ENCODE results near the gene UTP18. TPM values are rescaled to one million over a fixed set of nuclear protein-coding genes. Genes with fewer than 3 reads are reported as not detected.
"Not testable (repeated sequence)": the region's sequence is repeated elsewhere in the genome, so short reads cannot be mapped to it uniquely, and the experiment has no call there.

Gene UTP18
- total RNA-seq, 1 experiment from 2014 or later, result 68.8 TPM

DNA sequence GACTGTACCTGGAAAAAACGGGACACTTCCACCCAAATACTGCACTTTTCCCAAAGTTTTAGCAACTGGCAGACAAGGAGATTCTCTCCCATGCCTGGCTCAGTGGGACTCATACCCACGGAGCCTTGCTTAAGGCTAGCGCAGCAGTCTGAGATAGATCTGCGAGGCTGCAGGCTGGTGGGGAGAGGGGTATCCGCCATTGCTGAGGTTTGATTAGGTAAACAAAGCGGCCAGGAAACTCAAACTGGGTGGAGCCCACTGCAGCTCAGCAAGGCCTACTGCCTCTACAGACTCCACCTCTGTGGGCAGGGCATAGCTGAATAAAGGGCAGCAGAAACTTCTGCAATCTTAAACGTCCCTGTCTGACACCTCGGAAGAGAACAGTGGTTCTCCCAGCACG is 44.8 kb downstream of the UTP18 start (continued):
- TF ChIP-seq, protein P1, sequence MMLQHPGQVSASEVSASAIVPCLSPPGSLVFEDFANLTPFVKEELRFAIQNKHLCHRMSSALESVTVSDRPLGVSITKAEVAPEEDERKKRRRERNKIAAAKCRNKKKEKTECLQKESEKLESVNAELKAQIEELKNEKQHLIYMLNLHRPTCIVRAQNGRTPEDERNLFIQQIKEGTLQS (CRISPR knock-in tag; conservative IDR thresholded peaks at IDR 0.05), result no peak

DNA sequence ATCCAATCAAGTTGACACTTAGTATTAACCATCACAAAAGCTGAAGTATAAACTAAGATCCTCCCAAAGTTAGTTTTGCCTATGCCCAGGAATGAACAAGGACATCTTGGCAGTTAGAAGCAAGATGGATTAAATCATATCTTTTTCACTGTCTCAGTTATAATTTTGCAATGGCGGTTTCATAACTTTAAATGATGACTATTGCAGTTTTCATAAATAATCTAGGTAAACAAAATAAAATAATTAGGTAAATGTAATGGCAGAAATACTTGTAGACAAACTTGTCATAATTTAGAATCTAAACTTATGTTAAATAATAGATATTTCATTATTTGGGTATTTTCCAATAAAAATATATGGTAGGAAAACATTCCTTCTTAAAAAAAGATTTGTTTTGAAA is 51.7 kb downstream of the UTP18 start:
- H3K4me1 Mint-ChIP-seq; ATAC-seq; POLR2A ChIA-PET; H3K27ac Mint-ChIP-seq; CTCF ChIA-PET; H3K4me3 Mint-ChIP-seq; DNase-seq (ENCODE audit: low spot score): not testable (repeated sequence)
- Mint-ChIP-seq H3K9me3 (peaks cover 56% of the 10 kb centered on the region), H3K27me3 (ENCODE audit: low read depth) (peaks cover 17% of the 10 kb centered on the region), H3K36me3 (peaks cover 32% of the 10 kb centered on the region)

DNA sequence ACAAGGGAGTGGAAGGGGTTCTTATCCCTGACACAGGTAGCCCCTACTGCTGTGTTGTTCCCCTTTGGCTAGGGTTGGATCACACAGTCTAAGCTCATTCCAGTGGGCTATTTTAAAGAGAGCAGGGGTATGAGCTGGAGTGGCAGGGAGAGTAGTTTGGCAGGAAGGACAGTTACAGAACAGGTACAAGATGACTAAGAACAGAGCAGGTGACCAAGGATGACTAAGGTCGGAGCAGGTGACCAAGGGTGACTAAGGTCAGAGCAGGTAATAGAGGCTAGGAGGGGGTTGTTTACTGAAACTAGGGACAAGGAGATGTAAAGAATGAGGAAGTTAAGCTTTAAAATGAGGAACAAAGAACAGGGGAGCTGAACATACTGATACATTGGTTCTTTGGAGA is 58.8 kb downstream of the UTP18 start:
- Mint-ChIP-seq H3K4me3 (no peak overlapping the region), H3K4me1 (peaks cover 2% of the 10 kb centered on the region; the same call in 1 of the 2 replicates), H3K27me3 (ENCODE audit: low read depth) (peaks cover 8% of the 10 kb centered on the region; the same call in 1 of the 2 replicates), H3K36me3 (peaks cover 29% of the 10 kb centered on the region), H3K27ac (no peak overlapping the region), H3K9me3 (peaks cover 42% of the 10 kb centered on the region)
- DNase-seq (ENCODE audit: low spot score) (no peak), ATAC-seq (no peak)
- CTCF ChIA-PET, result interaction anchor here (2.3 kb wide), 1 partner anchor 21 kb away, joined by 11 read pairs; no protein-coding TSS in a partner anchor
- POLR2A ChIA-PET, result no interaction called here
- TF ChIP-seq, protein P2, sequence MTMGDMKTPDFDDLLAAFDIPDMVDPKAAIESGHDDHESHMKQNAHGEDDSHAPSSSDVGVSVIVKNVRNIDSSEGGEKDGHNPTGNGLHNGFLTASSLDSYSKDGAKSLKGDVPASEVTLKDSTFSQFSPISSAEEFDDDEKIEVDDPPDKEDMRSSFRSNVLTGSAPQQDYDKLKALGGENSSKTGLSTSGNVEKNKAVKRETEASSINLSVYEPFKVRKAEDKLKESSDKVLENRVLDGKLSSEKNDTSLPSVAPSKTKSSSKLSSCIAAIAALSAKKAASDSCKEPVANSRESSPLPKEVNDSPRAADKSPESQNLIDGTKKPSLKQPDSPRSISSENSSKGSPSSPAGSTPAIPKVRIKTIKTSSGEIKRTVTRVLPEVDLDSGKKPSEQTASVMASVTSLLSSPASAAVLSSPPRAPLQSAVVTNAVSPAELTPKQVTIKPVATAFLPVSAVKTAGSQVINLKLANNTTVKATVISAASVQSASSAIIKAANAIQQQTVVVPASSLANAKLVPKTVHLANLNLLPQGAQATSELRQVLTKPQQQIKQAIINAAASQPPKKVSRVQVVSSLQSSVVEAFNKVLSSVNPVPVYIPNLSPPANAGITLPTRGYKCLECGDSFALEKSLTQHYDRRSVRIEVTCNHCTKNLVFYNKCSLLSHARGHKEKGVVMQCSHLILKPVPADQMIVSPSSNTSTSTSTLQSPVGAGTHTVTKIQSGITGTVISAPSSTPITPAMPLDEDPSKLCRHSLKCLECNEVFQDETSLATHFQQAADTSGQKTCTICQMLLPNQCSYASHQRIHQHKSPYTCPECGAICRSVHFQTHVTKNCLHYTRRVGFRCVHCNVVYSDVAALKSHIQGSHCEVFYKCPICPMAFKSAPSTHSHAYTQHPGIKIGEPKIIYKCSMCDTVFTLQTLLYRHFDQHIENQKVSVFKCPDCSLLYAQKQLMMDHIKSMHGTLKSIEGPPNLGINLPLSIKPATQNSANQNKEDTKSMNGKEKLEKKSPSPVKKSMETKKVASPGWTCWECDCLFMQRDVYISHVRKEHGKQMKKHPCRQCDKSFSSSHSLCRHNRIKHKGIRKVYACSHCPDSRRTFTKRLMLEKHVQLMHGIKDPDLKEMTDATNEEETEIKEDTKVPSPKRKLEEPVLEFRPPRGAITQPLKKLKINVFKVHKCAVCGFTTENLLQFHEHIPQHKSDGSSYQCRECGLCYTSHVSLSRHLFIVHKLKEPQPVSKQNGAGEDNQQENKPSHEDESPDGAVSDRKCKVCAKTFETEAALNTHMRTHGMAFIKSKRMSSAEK (CRISPR knock-in tag; IDR thresholded peaks at IDR 0.05; ENCODE audit: borderline replicate concordance), result no peak
- TF ChIP-seq, protein P3, sequence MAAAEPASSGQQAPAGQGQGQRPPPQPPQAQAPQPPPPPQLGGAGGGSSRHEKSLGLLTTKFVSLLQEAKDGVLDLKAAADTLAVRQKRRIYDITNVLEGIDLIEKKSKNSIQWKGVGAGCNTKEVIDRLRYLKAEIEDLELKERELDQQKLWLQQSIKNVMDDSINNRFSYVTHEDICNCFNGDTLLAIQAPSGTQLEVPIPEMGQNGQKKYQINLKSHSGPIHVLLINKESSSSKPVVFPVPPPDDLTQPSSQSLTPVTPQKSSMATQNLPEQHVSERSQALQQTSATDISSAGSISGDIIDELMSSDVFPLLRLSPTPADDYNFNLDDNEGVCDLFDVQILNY (CRISPR knock-in tag; IDR thresholded peaks at IDR 0.05), result no peak
- TF ChIP-seq, protein P4, sequence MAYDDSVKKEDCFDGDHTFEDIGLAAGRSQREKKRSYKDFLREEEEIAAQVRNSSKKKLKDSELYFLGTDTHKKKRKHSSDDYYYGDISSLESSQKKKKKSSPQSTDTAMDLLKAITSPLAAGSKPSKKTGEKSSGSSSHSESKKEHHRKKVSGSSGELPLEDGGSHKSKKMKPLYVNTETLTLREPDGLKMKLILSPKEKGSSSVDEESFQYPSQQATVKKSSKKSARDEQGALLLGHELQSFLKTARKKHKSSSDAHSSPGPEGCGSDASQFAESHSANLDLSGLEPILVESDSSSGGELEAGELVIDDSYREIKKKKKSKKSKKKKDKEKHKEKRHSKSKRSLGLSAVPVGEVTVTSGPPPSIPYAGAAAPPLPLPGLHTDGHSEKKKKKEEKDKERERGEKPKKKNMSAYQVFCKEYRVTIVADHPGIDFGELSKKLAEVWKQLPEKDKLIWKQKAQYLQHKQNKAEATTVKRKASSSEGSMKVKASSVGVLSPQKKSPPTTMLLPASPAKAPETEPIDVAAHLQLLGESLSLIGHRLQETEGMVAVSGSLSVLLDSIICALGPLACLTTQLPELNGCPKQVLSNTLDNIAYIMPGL (CRISPR knock-in tag; IDR thresholded peaks at IDR 0.05), result no peak
- TF ChIP-seq ZNF263 (CRISPR knock-in tag; IDR thresholded peaks at IDR 0.05; ENCODE audit: low read depth) (no peak), IRF2 (CRISPR knock-in tag; IDR thresholded peaks at IDR 0.05; ENCODE audit: borderline replicate concordance, low read depth) (no peak), SMAD3 (CRISPR knock-in tag; IDR thresholded peaks at IDR 0.05; ENCODE audit: borderline replicate concordance) (no peak)
- TF ChIP-seq, protein P5, sequence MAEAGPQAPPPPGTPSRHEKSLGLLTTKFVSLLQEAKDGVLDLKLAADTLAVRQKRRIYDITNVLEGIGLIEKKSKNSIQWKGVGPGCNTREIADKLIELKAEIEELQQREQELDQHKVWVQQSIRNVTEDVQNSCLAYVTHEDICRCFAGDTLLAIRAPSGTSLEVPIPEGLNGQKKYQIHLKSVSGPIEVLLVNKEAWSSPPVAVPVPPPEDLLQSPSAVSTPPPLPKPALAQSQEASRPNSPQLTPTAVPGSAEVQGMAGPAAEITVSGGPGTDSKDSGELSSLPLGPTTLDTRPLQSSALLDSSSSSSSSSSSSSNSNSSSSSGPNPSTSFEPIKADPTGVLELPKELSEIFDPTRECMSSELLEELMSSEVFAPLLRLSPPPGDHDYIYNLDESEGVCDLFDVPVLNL (CRISPR knock-in tag; IDR thresholded peaks at IDR 0.05; ENCODE audit: borderline replicate concordance, low read depth), result no peak
- TF ChIP-seq, protein P6, sequence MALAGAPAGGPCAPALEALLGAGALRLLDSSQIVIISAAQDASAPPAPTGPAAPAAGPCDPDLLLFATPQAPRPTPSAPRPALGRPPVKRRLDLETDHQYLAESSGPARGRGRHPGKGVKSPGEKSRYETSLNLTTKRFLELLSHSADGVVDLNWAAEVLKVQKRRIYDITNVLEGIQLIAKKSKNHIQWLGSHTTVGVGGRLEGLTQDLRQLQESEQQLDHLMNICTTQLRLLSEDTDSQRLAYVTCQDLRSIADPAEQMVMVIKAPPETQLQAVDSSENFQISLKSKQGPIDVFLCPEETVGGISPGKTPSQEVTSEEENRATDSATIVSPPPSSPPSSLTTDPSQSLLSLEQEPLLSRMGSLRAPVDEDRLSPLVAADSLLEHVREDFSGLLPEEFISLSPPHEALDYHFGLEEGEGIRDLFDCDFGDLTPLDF (CRISPR knock-in tag; IDR thresholded peaks at IDR 0.05), result no peak
